HG03097 (cell line): ENCODE results near the gene MRPL43.

Source experiments
- ATAC-seq: cut with Tn5 transposase; IDR thresholded peaks from one replicate; pipeline ENCODE4 v1.9.1; 2021; ENCODE audit not compliant: unreplicated experiment, low FRiP score

MRPL43 gene

GRCh38 chr10:101020427-101021075, 33.3 kb upstream of the MRPL43 start:
- no peak for ATAC-seq

- no peak for ATAC-seq
Observed at GRCh38 chr10:101019440-101019703, 32.1 kb upstream of the MRPL43 start.

- ATAC-seq: no peak
Observed at GRCh38 chr10:101018600-101019439, 31.5 kb upstream of the MRPL43 start.

GRCh38 chr10:101018118-101018599, 30.9 kb upstream of the MRPL43 start:
- no peak for ATAC-seq

- ATAC-seq: no peak
Observed at GRCh38 chr10:101016814-101017213, 29.5 kb upstream of the MRPL43 start.

- no peak for ATAC-seq
Observed at GRCh38 chr10:101015582-101015973, 28.3 kb upstream of the MRPL43 start.

GRCh38 chr10:101014966-101015581, 27.8 kb upstream of the MRPL43 start:
- no peak for ATAC-seq

- ATAC-seq: no peak
Observed at GRCh38 chr10:101014230-101014884, 27.1 kb upstream of the MRPL43 start.

- no peak for ATAC-seq
Observed at GRCh38 chr10:101013365-101013825, 26.1 kb upstream of the MRPL43 start.

GRCh38 chr10:101012525-101013364, 25.4 kb upstream of the MRPL43 start:
- ATAC-seq: peak; percentile 62

GRCh38 chr10:101011517-101012423, 24.5 kb upstream of the MRPL43 start:
- ATAC-seq: no peak

GRCh38 chr10:101010329-101010728, 23.0 kb upstream of the MRPL43 start:
- ATAC-seq: no peak

- ATAC-seq: no peak
Observed at GRCh38 chr10:101008823-101009423, 21.6 kb upstream of the MRPL43 start.

GRCh38 chr10:101007915-101008822, 20.9 kb upstream of the MRPL43 start:
- no peak for ATAC-seq

- no peak for ATAC-seq
Observed at GRCh38 chr10:101007099-101007711, 19.9 kb upstream of the MRPL43 start.

GRCh38 chr10:101006593-101007098, 19.3 kb upstream of the MRPL43 start:
- ATAC-seq: no peak
